GM12878 (cell line): ENCODE measurements around the gene WNK2. TPM values are rescaled to one million over a fixed set of nuclear protein-coding genes. Genes with fewer than 3 reads are reported as not detected.

Experiments
- BRCA1 ChIP-seq: IDR thresholded peaks from 2 replicates; pipeline ENCODE4 v1.6.1; 2011; ENCODE audit warnings: low read depth, low read length, improper control_type of control experiment
- ETV6 ChIP-seq, 2 experiments: fragments of 450-650 bp in 1 of 2; IDR thresholded peaks in 1 of 2; conservative IDR thresholded peaks in 1 of 2; 2 replicates each; pipeline ENCODE4 v1.6.1; 2014; ENCODE audit warnings: antibody characterized with exemption in 1 of 2, borderline replicate concordance in 1 of 2, low read depth in 1 of 2, mild to moderate bottlenecking in 1 of 2, moderate library complexity in 1 of 2
- FOXM1 ChIP-seq: IDR thresholded peaks from 2 replicates; pipeline ENCODE4 v1.6.1; 2012; ENCODE audit warnings: low read depth, mild to moderate bottlenecking, inconsistent platforms, low read length, moderate library complexity
- GATAD2B ChIP-seq: fragments of 450-650 bp; conservative IDR thresholded peaks from 2 replicates; pipeline ENCODE4 v1.6.1; 2017; ENCODE audit warnings: low read depth, mild to moderate bottlenecking, moderate library complexity
- LARP7 ChIP-seq: fragments of 450-650 bp; IDR thresholded peaks from 2 replicates; pipeline ENCODE4 v1.6.1; 2017; ENCODE audit warnings: mild to moderate bottlenecking
- RAD21 ChIP-seq: IDR thresholded peaks from 2 replicates; pipeline ENCODE4 v1.6.1; 2011; ENCODE audit warnings: mild to moderate bottlenecking, low read depth, low read length, moderate library complexity; ENCODE audit not compliant: insufficient read depth
- SMARCA5 ChIP-seq: fragments of 450-650 bp; IDR thresholded peaks from 2 replicates; pipeline ENCODE4 v1.6.1; 2017; ENCODE audit warnings: mild to moderate bottlenecking
- TARDBP ChIP-seq: IDR thresholded peaks from 2 replicates; pipeline ENCODE4 v1.6.1; 2016; ENCODE audit warnings: borderline replicate concordance
- ZBED1 ChIP-seq: IDR thresholded peaks from 2 replicates; pipeline ENCODE4 v1.6.1; 2016; ENCODE audit warnings: borderline replicate concordance
- polyA plus RNA-seq, 11 experiments: library from polyadenylated mRNA; depleted of rRNA in 4 of 11; unstranded in 6 of 11; stranded (reverse) in 5 of 11; fragments of >200 nt; fragmentation: Nextera tagmentation in 4 of 11; fragmentation: Illumina TruSeq in 1 of 11; extraction: Ambion mirVana in 4 of 11; extraction: Trizol in 1 of 11; gene quantifications; 1 replicate in 1 of 11; 2 replicates in 10 of 11; pipeline versions ENCODE4 v1.2.1 to v1.2.3, GENCODE V29; 2011 to 2016; ENCODE audit warnings: inconsistent platforms in 2 of 11, missing spikeins in 2 of 11, low read depth in 1 of 11
- total RNA-seq, 4 experiments: library from RNA; depleted of rRNA in 3 of 4; stranded (reverse); fragments of >200 nt in 3 of 4; fragmentation: Illumina TruSeq in 1 of 4; extraction: Trizol in 1 of 4; gene quantifications; 2 replicates each; pipeline versions ENCODE4 v1.2.1 to v1.2.3, GENCODE V29; 2013 to 2021
- TF ChIP-seq, protein P1 (sequence below): IDR thresholded peaks from 2 replicates; pipeline ENCODE4 v1.6.1; 2012; ENCODE audit warnings: improper control_type of control experiment, low read depth, low read length; ENCODE audit not compliant: insufficient replicate concordance
- TF ChIP-seq, protein P2 (sequence below): IDR thresholded peaks from 2 replicates; pipeline ENCODE4 v1.6.1; 2012; ENCODE audit warnings: low read depth, low read length, improper control_type of control experiment
- TF ChIP-seq, protein P3 (sequence below): fragments of 150-350 bp; IDR thresholded peaks from 2 replicates; pipeline ENCODE4 v1.6.1; 2016; ENCODE audit warnings: low read depth, low read length

WNK2 gene
- total and polyA plus RNA-seq, 10 of the 15 experiments (the other 5 are each of a cell fraction or from before 2014, with no cell fraction given): 0.15 TPM; not detected in 9

DNA sequence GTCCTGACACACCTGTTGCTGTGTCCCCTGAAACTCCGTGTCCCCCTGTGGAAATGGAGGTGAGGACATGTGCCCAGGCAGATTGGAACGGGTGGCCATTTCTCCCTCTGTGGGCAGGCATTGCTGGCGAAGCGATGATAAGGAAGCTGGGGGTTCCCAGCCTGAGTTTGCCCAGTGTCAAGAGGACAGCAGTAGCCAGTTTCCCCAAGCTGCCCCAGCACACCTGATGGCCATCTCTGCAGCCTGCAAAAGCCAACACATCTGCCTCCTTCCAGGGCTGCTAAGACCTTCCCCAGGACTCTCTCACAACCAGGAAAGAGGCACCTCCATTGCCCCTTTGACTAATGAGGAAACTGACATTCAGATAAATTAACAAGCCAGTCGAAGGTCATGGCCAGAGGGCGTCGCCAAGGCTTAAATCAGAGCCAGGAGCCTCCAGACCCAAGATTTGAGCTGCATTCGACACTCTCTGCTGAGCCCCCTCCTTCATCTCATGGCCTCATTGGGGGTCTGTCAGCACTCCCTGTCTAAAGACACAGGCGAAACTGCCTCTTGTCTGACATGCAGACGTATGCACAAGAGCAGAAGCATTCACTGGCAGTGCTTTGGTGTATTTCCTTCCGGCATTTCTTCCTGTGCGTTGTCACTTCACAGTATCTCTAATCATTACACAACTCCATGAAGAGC, 10.4 kb upstream of the WNK2 start (continued):
- TF ChIP-seq, protein P1, sequence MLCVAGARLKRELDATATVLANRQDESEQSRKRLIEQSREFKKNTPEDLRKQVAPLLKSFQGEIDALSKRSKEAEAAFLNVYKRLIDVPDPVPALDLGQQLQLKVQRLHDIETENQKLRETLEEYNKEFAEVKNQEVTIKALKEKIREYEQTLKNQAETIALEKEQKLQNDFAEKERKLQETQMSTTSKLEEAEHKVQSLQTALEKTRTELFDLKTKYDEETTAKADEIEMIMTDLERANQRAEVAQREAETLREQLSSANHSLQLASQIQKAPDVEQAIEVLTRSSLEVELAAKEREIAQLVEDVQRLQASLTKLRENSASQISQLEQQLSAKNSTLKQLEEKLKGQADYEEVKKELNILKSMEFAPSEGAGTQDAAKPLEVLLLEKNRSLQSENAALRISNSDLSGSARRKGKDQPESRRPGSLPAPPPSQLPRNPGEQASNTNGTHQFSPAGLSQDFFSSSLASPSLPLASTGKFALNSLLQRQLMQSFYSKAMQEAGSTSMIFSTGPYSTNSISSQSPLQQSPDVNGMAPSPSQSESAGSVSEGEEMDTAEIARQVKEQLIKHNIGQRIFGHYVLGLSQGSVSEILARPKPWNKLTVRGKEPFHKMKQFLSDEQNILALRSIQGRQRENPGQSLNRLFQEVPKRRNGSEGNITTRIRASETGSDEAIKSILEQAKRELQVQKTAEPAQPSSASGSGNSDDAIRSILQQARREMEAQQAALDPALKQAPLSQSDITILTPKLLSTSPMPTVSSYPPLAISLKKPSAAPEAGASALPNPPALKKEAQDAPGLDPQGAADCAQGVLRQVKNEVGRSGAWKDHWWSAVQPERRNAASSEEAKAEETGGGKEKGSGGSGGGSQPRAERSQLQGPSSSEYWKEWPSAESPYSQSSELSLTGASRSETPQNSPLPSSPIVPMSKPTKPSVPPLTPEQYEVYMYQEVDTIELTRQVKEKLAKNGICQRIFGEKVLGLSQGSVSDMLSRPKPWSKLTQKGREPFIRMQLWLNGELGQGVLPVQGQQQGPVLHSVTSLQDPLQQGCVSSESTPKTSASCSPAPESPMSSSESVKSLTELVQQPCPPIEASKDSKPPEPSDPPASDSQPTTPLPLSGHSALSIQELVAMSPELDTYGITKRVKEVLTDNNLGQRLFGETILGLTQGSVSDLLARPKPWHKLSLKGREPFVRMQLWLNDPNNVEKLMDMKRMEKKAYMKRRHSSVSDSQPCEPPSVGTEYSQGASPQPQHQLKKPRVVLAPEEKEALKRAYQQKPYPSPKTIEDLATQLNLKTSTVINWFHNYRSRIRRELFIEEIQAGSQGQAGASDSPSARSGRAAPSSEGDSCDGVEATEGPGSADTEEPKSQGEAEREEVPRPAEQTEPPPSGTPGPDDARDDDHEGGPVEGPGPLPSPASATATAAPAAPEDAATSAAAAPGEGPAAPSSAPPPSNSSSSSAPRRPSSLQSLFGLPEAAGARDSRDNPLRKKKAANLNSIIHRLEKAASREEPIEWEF: no peak
- no peak for TF ChIP-seq TARDBP
- no peak for TF ChIP-seq FOXM1
- TF ChIP-seq ZBED1: no peak
- TF ChIP-seq BRCA1: no peak
- TF ChIP-seq RAD21: no peak
- no peak for TF ChIP-seq ETV6 (conservative IDR thresholded peaks at IDR 0.05 in 1 of 2, IDR thresholded peaks at IDR 0.05 in 1 of 2; ENCODE audit: borderline replicate concordance in 1 of 2, low read depth in 1 of 2)
- no peak for TF ChIP-seq LARP7
- TF ChIP-seq GATAD2B: no peak
- TF ChIP-seq SMARCA5: no peak
- TF ChIP-seq, protein P2, sequence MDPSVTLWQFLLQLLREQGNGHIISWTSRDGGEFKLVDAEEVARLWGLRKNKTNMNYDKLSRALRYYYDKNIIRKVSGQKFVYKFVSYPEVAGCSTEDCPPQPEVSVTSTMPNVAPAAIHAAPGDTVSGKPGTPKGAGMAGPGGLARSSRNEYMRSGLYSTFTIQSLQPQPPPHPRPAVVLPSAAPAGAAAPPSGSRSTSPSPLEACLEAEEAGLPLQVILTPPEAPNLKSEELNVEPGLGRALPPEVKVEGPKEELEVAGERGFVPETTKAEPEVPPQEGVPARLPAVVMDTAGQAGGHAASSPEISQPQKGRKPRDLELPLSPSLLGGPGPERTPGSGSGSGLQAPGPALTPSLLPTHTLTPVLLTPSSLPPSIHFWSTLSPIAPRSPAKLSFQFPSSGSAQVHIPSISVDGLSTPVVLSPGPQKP: no peak
- TF ChIP-seq, protein P3, sequence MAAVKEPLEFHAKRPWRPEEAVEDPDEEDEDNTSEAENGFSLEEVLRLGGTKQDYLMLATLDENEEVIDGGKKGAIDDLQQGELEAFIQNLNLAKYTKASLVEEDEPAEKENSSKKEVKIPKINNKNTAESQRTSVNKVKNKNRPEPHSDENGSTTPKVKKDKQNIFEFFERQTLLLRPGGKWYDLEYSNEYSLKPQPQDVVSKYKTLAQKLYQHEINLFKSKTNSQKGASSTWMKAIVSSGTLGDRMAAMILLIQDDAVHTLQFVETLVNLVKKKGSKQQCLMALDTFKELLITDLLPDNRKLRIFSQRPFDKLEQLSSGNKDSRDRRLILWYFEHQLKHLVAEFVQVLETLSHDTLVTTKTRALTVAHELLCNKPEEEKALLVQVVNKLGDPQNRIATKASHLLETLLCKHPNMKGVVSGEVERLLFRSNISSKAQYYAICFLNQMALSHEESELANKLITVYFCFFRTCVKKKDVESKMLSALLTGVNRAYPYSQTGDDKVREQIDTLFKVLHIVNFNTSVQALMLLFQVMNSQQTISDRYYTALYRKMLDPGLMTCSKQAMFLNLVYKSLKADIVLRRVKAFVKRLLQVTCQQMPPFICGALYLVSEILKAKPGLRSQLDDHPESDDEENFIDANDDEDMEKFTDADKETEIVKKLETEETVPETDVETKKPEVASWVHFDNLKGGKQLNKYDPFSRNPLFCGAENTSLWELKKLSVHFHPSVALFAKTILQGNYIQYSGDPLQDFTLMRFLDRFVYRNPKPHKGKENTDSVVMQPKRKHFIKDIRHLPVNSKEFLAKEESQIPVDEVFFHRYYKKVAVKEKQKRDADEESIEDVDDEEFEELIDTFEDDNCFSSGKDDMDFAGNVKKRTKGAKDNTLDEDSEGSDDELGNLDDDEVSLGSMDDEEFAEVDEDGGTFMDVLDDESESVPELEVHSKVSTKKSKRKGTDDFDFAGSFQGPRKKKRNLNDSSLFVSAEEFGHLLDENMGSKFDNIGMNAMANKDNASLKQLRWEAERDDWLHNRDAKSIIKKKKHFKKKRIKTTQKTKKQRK: no peak
